ENCODE data around the gene PHACTR2.

- TF ChIP-seq TAF1 (IDR thresholded peaks at IDR 0.05; ENCODE audit: low read depth, low read length) (no peak), SPI1 (IDR thresholded peaks at IDR 0.05; ENCODE audit: low read depth, low read length) (no peak), POLR2A (IDR thresholded peaks at IDR 0.05; ENCODE audit: low read depth, low read length) (no peak), PAX5 (IDR thresholded peaks at IDR 0.05; ENCODE audit: insufficient read depth, low read length, severe bottlenecking) (no peak)
Observed at GRCh38 chr6:143696664-143697000, 18.9 kb downstream of the PHACTR2 start.
